Adrenal gland (tissue), 12 donors: ENCODE measurements around the gene ACER3. TPM values are rescaled to one million over a fixed set of nuclear protein-coding genes. Genes with fewer than 3 reads are reported as not detected.

Experiments used
- DNase-seq, 7 donors: peaks; one replicate each; pipeline ENCODE4 v3.0.0-alpha.2; 2019 to 2020
- H3K27ac ChIP-seq, 5 donors: fragments of 200-600 bp; sonication (generic) in 4 of 5; 1 replicate in 3 of 5; 2 replicates in 2 of 5; pipeline versions ENCODE4 v1.5.1 to v1.8.0; 2016 to 2020; ENCODE audit warnings: mild to moderate bottlenecking in 1 of 5
- H3K27me3 ChIP-seq: fragments of 200-600 bp; 2 replicates; pipeline ENCODE4 v1.8.0; 2021
- H3K36me3 ChIP-seq, 2 donors: fragments of 200-600 bp; replicated peaks in 1 of 2; 1 replicate in 1 of 2; 2 replicates in 1 of 2; pipeline versions ENCODE4 v1.5.1 to v1.8.0; 2018 to 2022
- H3K4me1 ChIP-seq, 2 donors: fragments of 200-600 bp; replicated peaks in 1 of 2; 1 replicate in 1 of 2; 2 replicates in 1 of 2; pipeline versions ENCODE4 v1.5.1 to v1.8.0; 2018 to 2021
- H3K4me3 ChIP-seq, 4 donors: fragments of 200-600 bp; sonication (generic) in 3 of 4; one replicate each; pipeline ENCODE4 v1.5.1; 2016 to 2018
- H3K9me3 ChIP-seq, 3 donors: fragments of 200-600 bp; sonication (generic) in 1 of 3; replicated peaks in 1 of 3; 1 replicate in 2 of 3; 2 replicates in 1 of 3; pipeline versions ENCODE4 v1.5.1 to v1.8.0; 2016 to 2021
- CTCF ChIP-seq, 6 experiments: fragments of 450-650 bp in 4 of 6; fragments of 200-600 bp in 2 of 6; sonication (generic) in 1 of 6; IDR thresholded peaks; 1 replicate in 5 of 6; 2 replicates in 1 of 6; pipeline versions ENCODE4 v1.5.1 to v1.8.0; 2016 to 2021; ENCODE audit warnings: antibody characterized with exemption in 6 of 6, mild to moderate bottlenecking in 2 of 6, moderate library complexity in 1 of 6
- POLR2A ChIP-seq, 2 donors: fragments of 450-650 bp; IDR thresholded peaks; one replicate each; pipeline ENCODE4 v1.6.1; 2017; ENCODE audit warnings: antibody characterized with exemption in 2 of 2, mild to moderate bottlenecking in 2 of 2, moderate library complexity in 1 of 2
- WGBS, 4 donors: extraction: QIAGEN DNeasy Blood & Tissue Kit in 2 of 4; methylation state at CpG; one replicate each; pipeline versions ENCODE4 v1.1.5 to v1.1.7; 2013 to 2017; 5-methylcytosine and 5-hydroxymethylcytosine counted together
- intact Hi-C, 2 donors: fragments of 100-400 bp; cut with DNase I; formaldehyde crosslinking; loops; one replicate each; pipeline versions ENCODE4 v1.14.1 to v1.15.0; 2022 to 2023
- polyA plus RNA-seq, 3 donors: library from polyadenylated mRNA; stranded (reverse); fragments of 200-250 nt in 2 of 3; fragments of 350-450 nt in 1 of 3; fragmentation: Illumina TruSeq in 1 of 3; extraction: RNeasy Lipid Tissue Mini Kit (QIAGEN cat#74804) in 1 of 3; gene quantifications; one replicate each; pipeline ENCODE4 v1.2.3, GENCODE V29; 2013 to 2014
- total RNA-seq, 9 donors: library from RNA; depleted of rRNA in 4 of 9; stranded (reverse); fragments of >200 nt in 4 of 9; fragments of 120-200 nt in 1 of 9; fragmentation: NEBNext Ultra II Directional in 1 of 9; extraction: Animal tissue kit (Norgen Biotek cat#: 25700) in 1 of 9; gene quantifications; one replicate each; pipeline versions ENCODE4 v1.1.0 to v1.2.4, GENCODE V29; 2013 to 2023
- donor health status: healthy with polysubstance abuse.
- donor health status: Bipolar disorder and iron deficiency.
- donor health status: DM: yes; HTN: yes; CAD: no.
- donor health status: DM: no; HTN: no; CAD: no.
- donor health status: DM: no; HTN: no; CAD: no.
- donor health status: DM: yes; HTN: yes; CAD: no.

Gene ACER3
- total and polyA plus RNA-seq, 12 donors = 4.1 to 22.0 (median 15.3) TPM

GRCh38 chr11:76910620-76911414 is 50.1 kb downstream of the ACER3 start:
- TF ChIP-seq CTCF (IDR thresholded peaks at IDR 0.05) (no peak), POLR2A (IDR thresholded peaks at IDR 0.05) (no peak)
- Histone ChIP-seq H3K27ac (peak overlapping the region in 2 of 5 donors; percentile 10 to 11), H3K27me3 (no peaks in the 10 kb centered on the region), H3K36me3 (no peaks in the 10 kb centered on the region), H3K4me1 (peaks cover 0 to 6% of the 10 kb centered on the region in 2 donors), H3K9me3 (no peaks in the 10 kb centered on the region), H3K4me3 (no peak overlapping the region)
- DNase-seq = peak; percentile 20 to 65 (median 33)
- intact Hi-C loops = no loop called here
- 71 to 79% (median 78%) methylated on average over 9 of the region's 9 CpGs for WGBS, 4 donors

- TF ChIP-seq CTCF (IDR thresholded peaks at IDR 0.05) (no peak), POLR2A (IDR thresholded peaks at IDR 0.05) (no peak)
- Histone ChIP-seq H3K27ac (peak overlapping the region in 1 of 5 donors; percentile 10), H3K9me3 (no peaks in the 10 kb centered on the region), H3K36me3 (no peaks in the 10 kb centered on the region), H3K27me3 (no peaks in the 10 kb centered on the region), H3K4me3 (no peak overlapping the region), H3K4me1 (peaks cover 0 to 6% of the 10 kb centered on the region in 2 donors)
- intact Hi-C loops = no loop called here
- 79 to 89% (median 83%) methylated on average over 1 of the region's 1 CpG for WGBS, 4 donors
- DNase-seq = no peak
Measured at GRCh38 chr11:76911415-76911808, 50.7 kb downstream of the ACER3 start.

GRCh38 chr11:76916712-76917111 is 56.0 kb downstream of the ACER3 start:
- peaks cover 0 to 12% of the 10 kb centered on the region in 2 donors for H3K4me1 ChIP-seq
- no peaks in the 10 kb centered on the region for H3K27me3 ChIP-seq
- TF ChIP-seq CTCF (IDR thresholded peaks at IDR 0.05) (no peak), POLR2A (IDR thresholded peaks at IDR 0.05) (no peak)
- no peak overlapping the region for H3K4me3 ChIP-seq
- H3K9me3 ChIP-seq = no peaks in the 10 kb centered on the region
- DNase-seq = no peak
- no peaks in the 10 kb centered on the region for H3K36me3 ChIP-seq
- intact Hi-C loops = loop anchor here in 1 of 2 donors (5.0 kb wide), 1 partner anchor 109 kb away; no protein-coding TSS in a partner anchor
- 93 to 100% (median 94%) methylated on average over 1 of the region's 1 CpG for WGBS, 4 donors
- H3K27ac ChIP-seq = no peak overlapping the region

- peaks cover 0 to 12% of the 10 kb centered on the region in 2 donors for H3K4me1 ChIP-seq
- peak in 4 of 7 donors; percentile 22 to 58 (median 30) for DNase-seq
- no peaks in the 10 kb centered on the region for H3K9me3 ChIP-seq
- no peak overlapping the region for H3K27ac ChIP-seq
- no peaks in the 10 kb centered on the region for H3K36me3 ChIP-seq
- 4 to 13% (median 9%) methylated on average over 3 of the region's 3 CpGs for WGBS, 4 donors
- intact Hi-C loops = loop anchor here in 1 of 2 donors (5.0 kb wide), 1 partner anchor 112 kb away; no protein-coding TSS in a partner anchor
- H3K27me3 ChIP-seq = no peaks in the 10 kb centered on the region
- H3K4me3 ChIP-seq = peak overlapping the region in 1 of 4 donors; percentile 46
- TF ChIP-seq POLR2A (IDR thresholded peaks at IDR 0.05) (no peak), CTCF (IDR thresholded peaks at IDR 0.05) (peak; percentile 33 to 84 (median 72))
Measured at GRCh38 chr11:76918941-76919386, 58.2 kb downstream of the ACER3 start.
